Hematopoietic multipotent progenitor cell treated with erythropoietin and hydrocortisone succinate and interleukin-3 and kit ligand, for 4 days (in vitro differentiated cells): Measurements from ENCODE around the gene SKI.
"Not testable (repeated sequence)": the region's sequence is repeated elsewhere in the genome, so short reads cannot be mapped to it uniquely, and the experiment has no call there.

ENCODE experiments used
- DNase-seq: peaks from one replicate; pipeline ENCODE4 v3.0.0-alpha.2; 2015

Gene SKI

DNA sequence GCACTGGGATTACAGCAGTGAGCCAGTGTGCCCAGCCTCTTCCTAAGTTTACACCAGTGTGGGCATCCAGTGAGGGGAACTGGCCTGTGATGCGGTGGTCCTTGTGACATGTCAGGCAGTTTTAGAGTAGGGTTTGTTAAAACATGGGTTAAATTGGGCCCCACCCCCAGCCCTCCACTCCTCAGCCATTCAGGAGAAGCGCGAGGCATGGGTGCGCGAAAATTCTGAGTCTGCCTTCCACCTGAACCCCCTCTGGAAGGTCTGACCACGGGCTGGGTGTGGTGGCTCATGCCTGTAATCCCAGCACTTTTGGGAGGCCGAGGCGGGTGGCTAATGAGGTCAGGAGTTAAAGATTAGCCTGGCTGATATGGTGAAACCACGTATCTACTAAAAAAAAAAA is 51.7 kb downstream of the SKI start:
- peak; percentile 43 for DNase-seq

DNA sequence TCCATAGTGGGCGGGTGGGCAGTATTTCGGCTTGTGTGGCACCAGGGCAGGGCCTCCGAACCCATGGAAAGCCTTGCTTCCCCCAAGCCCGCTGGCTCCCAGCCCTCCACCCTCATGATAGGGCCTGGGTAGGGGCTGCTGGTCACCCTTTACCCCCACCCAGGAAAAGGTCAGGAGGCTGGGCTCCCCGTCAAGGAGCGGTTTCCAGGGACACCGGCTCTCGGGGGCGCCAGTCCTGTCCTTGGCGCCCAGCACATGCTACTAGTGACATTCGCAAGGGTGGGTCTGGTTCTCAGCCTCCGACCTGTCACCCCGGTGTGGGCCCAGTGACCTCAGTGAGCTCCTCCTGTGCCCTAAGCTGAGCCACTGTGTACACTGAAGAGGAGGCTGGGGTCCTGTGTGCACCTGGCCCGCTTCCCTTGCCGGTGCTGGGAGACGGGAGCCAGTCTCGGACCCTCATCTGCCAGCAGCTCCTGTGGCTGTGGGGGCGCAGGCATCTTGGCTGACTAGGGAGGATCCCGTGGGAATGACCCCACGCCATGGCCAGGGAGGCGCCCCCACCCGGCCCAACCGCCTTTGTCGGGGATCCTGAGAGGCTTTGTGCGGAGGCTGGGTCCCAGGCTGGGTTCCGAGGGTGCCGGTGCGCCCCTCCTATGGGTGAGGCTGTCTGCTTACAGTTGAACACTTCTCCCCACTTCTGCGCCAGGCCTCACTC is 54.6 kb downstream of the SKI start:
- no peak for DNase-seq

DNA sequence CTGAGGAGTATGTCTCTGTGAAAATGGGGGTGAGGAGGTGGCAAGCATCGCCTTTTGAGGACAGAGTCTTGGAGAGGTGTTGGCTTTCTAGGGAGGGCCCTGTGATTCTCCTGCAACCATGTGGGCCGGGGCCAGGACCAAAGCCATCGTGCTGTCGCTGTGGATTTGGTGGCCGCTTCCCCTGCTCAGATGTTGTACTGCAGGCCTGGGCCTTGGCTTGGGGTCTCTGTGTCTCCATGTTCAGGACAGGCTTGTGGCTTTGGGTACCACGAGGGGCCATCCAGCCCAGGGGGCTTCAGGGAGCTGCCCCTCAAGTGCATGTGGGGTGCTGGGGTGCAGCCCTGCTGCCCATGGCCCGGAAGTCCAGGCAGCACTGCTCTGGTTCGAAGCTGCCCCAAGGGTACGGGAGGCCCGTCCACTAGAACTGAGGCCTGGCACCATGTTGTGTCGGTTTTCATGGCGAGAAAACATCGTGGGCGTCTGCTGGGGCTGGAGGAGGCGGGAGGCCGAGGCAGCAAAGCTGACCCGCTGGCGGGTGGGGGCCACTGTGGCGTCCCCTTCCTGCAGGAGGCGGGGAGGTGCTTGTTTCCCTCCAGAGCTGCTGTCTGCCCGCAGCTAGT is 55.4 kb downstream of the SKI start:
- DNase-seq = no peak

DNA sequence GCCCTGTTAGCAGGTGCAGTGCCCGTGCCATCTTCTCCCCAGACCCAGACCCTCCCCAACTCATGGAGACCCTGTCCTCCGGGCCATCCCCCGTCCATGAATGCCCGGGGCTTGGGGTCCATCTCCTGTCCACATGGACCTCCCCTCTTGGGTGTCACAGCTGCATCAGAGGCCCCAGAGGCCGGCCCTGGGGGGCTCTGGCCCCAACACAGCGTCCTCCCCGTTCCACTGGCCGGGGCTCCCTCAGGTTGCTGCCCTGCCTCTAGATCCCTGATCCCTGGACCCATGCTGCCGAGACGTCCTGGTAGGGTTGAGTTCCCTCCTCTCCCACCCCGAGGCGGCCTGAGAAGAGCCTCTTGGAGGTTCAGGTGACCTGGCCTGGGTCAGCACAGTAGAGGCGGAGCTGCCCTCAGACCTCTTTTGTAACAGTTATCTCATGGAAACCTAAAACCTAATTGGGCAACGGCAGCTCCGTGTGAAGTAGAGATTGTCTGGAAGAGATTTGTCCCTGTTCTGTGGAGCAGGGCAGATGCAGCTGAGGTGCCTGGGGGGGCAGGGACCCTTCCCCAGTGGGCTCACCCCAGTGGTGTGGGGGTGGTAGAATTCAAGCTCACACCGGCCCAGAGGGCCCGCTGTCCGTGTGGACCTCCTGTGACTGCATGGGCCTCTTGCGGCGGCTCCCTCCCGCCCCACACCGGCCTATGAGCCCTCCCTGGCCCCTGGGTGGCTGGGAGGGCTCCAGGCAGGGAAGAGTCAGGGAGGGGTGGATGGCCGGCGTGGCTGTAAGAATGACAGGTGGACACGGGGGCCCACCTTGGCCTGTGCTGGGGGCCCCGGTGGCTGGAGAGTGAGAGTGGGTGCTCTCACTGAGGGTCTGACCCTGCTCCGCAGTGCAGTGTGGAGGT is 56.1 kb downstream of the SKI start:
- no peak for DNase-seq

DNA sequence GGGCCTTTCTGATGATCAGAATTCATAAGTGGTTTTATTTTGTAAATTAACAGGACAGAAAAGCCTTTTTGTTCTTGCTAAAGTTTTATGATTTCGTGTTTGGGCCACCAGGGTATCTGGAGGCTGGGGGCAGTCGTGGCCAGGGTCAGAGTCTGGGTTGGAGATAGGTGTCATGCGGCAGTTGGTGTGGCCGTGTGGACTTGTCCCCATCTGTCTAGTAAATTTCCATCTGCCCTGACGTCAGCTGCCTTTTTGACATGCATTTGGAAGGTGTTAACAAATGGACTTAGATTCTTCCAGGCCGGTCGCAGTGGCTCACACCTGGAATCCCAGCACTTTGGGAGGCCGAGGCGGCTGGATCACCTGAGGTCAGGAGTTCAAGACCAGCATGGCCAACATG is 56.8 kb downstream of the SKI start:
- no peak for DNase-seq

- DNase-seq = no peak
Observed at GRCh38 chr1:2286923-2287322, 58.8 kb downstream of the SKI start.

- DNase-seq = no peak
Observed at GRCh38 chr1:2287649-2288048, 59.5 kb downstream of the SKI start.

GRCh38 chr1:2288311-2288710 is 60.2 kb downstream of the SKI start:
- no peak for DNase-seq

GRCh38 chr1:2288816-2289536 is 60.9 kb downstream of the SKI start:
- no peak for DNase-seq

- no peak for DNase-seq
Observed at GRCh38 chr1:2289607-2290006, 61.5 kb downstream of the SKI start.

GRCh38 chr1:2290171-2290578 is 62.1 kb downstream of the SKI start:
- peak; percentile 75 for DNase-seq

DNA sequence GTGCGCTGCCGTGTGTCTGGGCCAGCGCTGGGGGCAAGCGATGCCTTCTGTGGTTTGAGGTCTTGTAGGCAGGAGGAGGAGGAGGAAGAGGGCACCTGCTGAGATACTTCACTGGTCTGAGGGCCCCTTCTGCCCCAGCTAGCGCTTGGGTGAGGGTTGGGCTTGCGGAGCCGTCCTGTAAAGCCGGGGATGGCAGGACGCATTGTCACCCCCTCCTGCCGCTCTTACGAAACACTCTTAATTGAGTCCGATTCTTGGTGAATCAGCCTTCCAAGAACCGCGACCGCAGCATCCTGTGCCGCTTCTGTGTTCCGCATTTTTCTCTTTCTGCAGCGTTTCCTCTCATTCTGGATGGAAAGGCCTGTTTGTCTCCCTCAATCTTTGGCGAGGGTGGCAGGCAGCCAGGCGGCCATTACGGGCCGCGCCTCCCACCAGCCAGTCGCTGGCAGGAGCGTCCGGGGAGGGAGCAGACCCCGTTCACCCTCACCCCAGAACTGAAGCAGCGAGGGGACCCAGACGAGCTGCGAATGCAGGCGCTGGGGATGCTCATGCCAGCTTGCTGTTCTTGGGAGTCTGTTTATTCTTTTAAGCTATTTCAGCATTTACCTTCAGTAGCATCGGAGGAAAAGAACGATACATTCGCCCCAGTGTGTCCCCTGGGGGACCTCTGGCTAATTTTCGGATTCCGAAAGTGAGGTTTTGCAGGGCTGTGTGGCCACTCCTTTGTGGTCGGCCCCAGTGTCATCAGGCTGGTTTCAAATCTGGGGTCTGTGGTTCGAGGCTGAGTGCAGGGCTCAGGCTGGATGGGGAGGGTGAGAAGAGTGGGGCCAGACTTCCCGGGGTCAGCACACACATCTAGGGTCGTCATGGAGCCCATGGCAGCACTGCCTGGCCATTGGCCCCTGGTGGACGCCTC is 62.7 kb downstream of the SKI start:
- DNase-seq = peak; percentile 99

DNA sequence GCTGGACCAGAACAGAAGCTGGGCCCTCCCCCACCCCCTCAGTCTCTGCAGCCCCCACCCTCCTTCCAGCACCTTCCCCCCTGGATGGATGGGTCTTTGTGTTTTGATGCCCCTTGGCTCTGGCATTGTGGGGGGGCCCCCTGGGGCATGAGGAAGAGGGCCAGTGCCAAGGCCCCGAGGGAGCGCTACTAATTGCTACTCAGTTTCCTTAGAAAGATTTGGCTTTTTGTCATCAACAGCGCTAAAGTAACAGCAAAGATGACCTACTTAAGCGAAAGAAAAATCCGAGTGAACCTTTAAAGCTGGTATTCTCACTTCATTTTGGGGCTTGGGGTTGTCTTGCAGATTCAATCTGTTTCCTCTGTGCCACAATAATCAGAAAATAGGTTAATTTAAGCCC is 63.5 kb downstream of the SKI start:
- no peak for DNase-seq

GRCh38 chr1:2292725-2293450 is 64.8 kb downstream of the SKI start:
- DNase-seq = no peak

DNA sequence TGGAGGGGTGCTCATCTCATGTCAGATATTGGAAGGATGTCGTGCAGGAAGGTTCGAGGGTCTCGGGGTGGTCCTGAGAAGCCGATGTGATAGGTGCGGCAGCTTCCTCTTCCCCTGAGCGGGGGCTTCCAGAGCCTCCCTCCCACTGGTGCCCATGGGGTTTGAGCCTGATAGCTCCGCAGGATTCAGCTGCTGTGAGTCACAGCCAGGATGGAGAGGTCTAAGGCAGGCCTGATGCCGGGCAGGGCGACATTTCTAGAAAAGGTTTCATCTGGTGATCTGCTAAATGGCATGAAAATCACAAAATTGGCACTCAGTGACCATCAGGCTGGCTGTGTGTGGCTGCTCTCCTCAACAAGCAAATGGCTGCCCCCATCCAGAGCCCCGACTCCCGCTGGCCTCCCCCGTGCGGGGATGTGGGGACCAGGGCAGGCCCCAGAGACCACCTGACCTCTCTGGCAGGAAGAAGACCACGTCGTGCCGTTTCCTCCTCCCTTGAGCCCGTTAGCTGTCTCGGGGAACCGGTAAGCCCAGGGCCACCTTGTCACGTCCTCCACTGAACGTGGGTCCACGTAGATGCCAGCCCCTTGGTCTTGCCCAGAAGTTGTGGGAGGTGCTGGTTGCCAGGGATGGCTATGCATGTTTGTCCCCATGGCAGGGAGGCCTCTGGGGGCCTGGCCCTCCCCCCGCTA is 66.1 kb downstream of the SKI start:
- no peak for DNase-seq

DNA sequence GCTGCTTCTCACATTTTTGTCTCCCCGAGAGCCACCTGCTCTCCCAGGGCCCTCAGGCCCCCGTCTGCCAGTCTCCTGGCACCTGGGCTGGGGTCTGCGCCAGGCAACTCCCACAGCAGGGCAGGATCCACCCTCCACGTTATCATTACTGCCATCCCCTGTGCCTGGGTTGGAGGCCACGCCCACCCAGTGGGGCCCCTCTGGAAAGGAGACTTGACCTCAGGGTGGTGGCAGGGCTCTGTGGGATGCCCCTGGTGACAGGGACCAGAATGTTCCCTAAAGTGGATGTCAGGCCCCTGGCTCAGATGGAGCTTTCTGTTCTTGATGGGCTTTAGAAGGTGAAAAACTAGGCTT is 66.6 kb downstream of the SKI start:
- peak; percentile 52 for DNase-seq

DNA sequence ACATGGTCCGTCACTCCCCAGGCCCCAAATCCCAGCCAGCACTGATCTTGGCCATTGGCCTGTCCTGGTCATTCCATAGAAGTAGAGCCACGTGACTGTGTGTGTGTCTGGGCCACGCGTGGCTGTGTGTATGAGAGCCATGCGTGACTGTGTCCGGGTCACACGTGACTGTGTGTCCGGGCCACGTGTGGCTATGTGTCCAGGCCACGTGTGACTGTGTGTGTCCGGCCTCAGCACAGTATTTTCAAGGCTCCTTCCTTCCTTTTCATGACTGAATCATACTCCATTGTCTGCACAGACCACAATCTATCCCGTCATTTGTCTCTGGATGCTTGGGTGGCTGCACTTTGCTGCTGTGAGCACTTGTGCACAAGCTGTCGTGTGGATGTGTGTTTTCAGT is 67.4 kb downstream of the SKI start:
- DNase-seq = no peak

GRCh38 chr1:2296211-2296610 is 68.1 kb downstream of the SKI start:
- DNase-seq = not testable (repeated sequence)

DNA sequence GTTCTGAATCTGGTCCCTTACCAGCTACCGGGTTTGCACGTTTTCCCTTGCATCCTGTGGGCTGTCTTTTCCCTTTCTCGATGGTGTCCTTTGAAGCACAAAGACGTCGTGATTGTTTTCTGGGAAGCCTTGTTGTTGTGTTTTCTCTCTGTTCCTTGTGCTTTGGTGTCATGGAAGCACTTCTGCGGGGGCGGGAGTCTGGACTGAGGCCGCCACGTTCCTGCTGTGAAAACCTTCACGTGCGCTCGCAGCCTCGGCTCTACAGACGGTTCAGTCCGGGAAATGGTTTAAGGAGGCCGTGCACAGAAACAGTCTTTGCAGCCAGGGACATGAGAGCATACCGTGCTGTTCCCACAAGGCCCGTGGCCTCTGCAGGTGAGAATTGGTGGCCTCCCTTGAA is 68.5 kb downstream of the SKI start:
- DNase-seq = no peak

DNA sequence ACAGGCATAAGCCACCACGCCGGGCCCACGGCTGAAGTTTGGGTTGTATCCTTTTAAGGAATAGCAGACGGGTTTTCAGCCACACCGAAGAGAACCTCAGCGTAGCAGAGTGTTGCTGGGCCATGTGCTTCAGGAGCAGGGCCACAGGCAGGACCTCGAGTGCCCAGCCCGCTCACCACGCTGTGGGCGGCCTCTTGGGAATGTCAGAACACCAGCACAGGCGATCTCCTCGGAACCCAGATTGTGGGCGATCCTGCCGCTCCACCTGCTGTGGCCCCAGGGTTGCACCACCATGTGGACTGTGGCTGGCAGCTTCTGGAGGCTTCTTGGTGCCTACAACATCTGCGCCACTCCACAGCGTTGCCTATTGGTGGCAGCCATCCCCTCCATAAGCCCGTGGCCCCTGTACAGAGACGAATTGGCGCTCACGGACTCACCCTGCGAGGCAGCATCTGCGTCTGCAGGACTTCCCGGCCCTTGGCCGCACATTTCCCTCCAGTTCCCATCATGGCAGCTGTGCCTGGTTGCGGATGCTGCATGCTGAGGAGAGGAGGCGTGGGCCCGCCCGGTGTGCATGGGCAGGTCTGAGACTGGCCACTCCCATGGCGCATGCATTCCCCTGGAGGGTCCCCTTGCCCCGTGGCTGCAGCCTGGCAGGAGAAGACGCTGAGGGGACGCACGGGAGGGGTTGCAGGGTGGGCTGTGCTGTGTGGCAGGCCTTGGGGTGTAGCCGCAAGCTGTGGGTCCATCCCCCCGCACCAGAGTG is 69.3 kb downstream of the SKI start:
- DNase-seq = no peak
